ENCODE results near the gene ETV3L. TPM values are rescaled to one million over a fixed set of nuclear protein-coding genes. Genes with fewer than 3 reads are reported as not detected.
A peak's percentile ranks its signal among the peaks of the same experiment; 100 is the strongest.
"Not testable (repeated sequence)": the region's sequence is repeated elsewhere in the genome, so short reads cannot be mapped to it uniquely, and the experiment has no call there.

The ETV3L gene
- total RNA-seq, 4 donors from 2014 or later = not detected

GRCh38 chr1:157056269-157056668 lies 43.3 kb downstream of the ETV3L start:
- TF ChIP-seq POLR2A (IDR thresholded peaks at IDR 0.05) (no peak), CTCF (IDR thresholded peaks at IDR 0.05) (no peak)
- Histone ChIP-seq H3K4me3 (no peak overlapping the region), H3K36me3 (no peaks in the 10 kb centered on the region), H3K9me3 (peaks cover 0 to 4% (median 0%) of the 10 kb centered on the region in 4 donors), H3K27ac (no peak overlapping the region), H3K27me3 (no peaks in the 10 kb centered on the region), H3K4me1 (no peaks in the 10 kb centered on the region)
- DNase-seq = no peak

GRCh38 chr1:157055729-157056128 lies 43.9 kb downstream of the ETV3L start:
- H3K27me3 ChIP-seq, H3K4me1 ChIP-seq, H3K4me3 ChIP-seq, DNase-seq, H3K27ac ChIP-seq, H3K36me3 ChIP-seq, H3K9me3 ChIP-seq: not testable (repeated sequence)

GRCh38 chr1:157050836-157051235 lies 48.8 kb downstream of the ETV3L start:
- Histone ChIP-seq H3K4me3 (no peak overlapping the region), H3K27me3 (no peaks in the 10 kb centered on the region), H3K4me1 (no peaks in the 10 kb centered on the region), H3K27ac (no peak overlapping the region), H3K36me3 (no peaks in the 10 kb centered on the region), H3K9me3 (no peaks in the 10 kb centered on the region)
- TF ChIP-seq CTCF (IDR thresholded peaks at IDR 0.05) = no peak
- no peak for TF ChIP-seq POLR2A (IDR thresholded peaks at IDR 0.05)
- DNase-seq = no peak

GRCh38 chr1:157047062-157047410 lies 52.6 kb downstream of the ETV3L start:
- no peaks in the 10 kb centered on the region for H3K9me3 ChIP-seq
- no peak overlapping the region for H3K4me3 ChIP-seq
- DNase-seq = no peak
- no peaks in the 10 kb centered on the region for H3K36me3 ChIP-seq
- no peak overlapping the region for H3K27ac ChIP-seq
- no peaks in the 10 kb centered on the region for H3K27me3 ChIP-seq
- peaks cover 0 to 22% (median 4%) of the 10 kb centered on the region in 4 donors for H3K4me1 ChIP-seq
- TF ChIP-seq POLR2A (IDR thresholded peaks at IDR 0.05) = no peak
- TF ChIP-seq CTCF (IDR thresholded peaks at IDR 0.05) = no peak

- DNase-seq = peak; percentile 41 to 95 (median 92)
- H3K9me3 ChIP-seq = no peaks in the 10 kb centered on the region
- H3K27ac ChIP-seq = peak within 1 kb of the TSS; percentile 70 to 98 (median 88)
- TF ChIP-seq CTCF (IDR thresholded peaks at IDR 0.05) (peak in 1 of 6 experiments; percentile 9), POLR2A (IDR thresholded peaks at IDR 0.05) (peak; percentile 47 to 82)
- no peaks in the 10 kb centered on the region for H3K36me3 ChIP-seq
- H3K4me1 ChIP-seq = peaks cover 0 to 33% (median 4%) of the 10 kb centered on the region in 4 donors
- peak within 1 kb of the TSS; percentile 47 to 89 (median 78) for H3K4me3 ChIP-seq
- no peaks in the 10 kb centered on the region for H3K27me3 ChIP-seq
These were observed 54.1 kb downstream of the ETV3L start, which contains the start of gene ARHGEF11 for GRCh38 chr1:157045250-157046218. TSS of gene ARHGEF11 (minus strand) at chr1:157045742. CDS start at chr1:157044330, 1,412 bp downstream.

GRCh38 chr1:157044326-157044725 lies 55.3 kb downstream of the ETV3L start:
- no peak for DNase-seq
- H3K27me3 ChIP-seq = no peaks in the 10 kb centered on the region
- peaks cover 0 to 33% (median 4%) of the 10 kb centered on the region in 4 donors for H3K4me1 ChIP-seq
- H3K27ac ChIP-seq = no peak overlapping the region
- peak overlapping the region in 2 of 4 donors; percentile 77 to 89 for H3K4me3 ChIP-seq
- no peaks in the 10 kb centered on the region for H3K9me3 ChIP-seq
- TF ChIP-seq POLR2A (IDR thresholded peaks at IDR 0.05) = no peak
- no peak for TF ChIP-seq CTCF (IDR thresholded peaks at IDR 0.05)
- no peaks in the 10 kb centered on the region for H3K36me3 ChIP-seq

Data from Peyer's patch (tissue), 4 donors.